Ovary (tissue), 9 donors: ENCODE measurements around the gene PIGN. TPM values are rescaled to one million over a fixed set of nuclear protein-coding genes. Genes with fewer than 3 reads are reported as not detected.

Source experiments
- DNase-seq, 5 donors: peaks; one replicate each; pipeline ENCODE4 v3.0.0-alpha.2; 2019 to 2020
- H3K27ac ChIP-seq, 2 donors: fragments of 200-600 bp; one replicate each; pipeline versions ENCODE4 v1.5.1 to v1.8.0; 2019 to 2022
- H3K27me3 ChIP-seq: fragments of 200-600 bp; one replicate; pipeline ENCODE4 v1.8.0; 2022
- H3K36me3 ChIP-seq: fragments of 200-600 bp; sonication (generic); one replicate; pipeline ENCODE4 v1.5.1; 2019
- H3K4me1 ChIP-seq: one replicate; pipeline ENCODE4 v1.8.1; 2013; ENCODE audit warnings: mild to moderate bottlenecking, moderate library complexity; ENCODE audit not compliant: insufficient read depth
- H3K4me3 ChIP-seq: fragments of 200-600 bp; sonication (generic); one replicate; pipeline ENCODE4 v1.5.1; 2017
- H3K9me3 ChIP-seq, 2 donors: fragments of 200-600 bp in 1 of 2; sonication (generic) in 1 of 2; one replicate each; pipeline versions ENCODE4 v1.5.1 to v1.8.1; 2013 to 2019; ENCODE audit warnings: mild to moderate bottlenecking in 1 of 2, moderate library complexity in 1 of 2
- EP300 ChIP-seq: sonication (generic); formaldehyde crosslinking; IDR thresholded peaks from one replicate; pipeline ENCODE4 v1.6.1; 2017; ENCODE audit warnings: antibody characterized with exemption
- POLR2A ChIP-seq: fragments of 450-650 bp; IDR thresholded peaks from one replicate; pipeline ENCODE4 v1.6.1; 2017; ENCODE audit warnings: antibody characterized with exemption, mild to moderate bottlenecking, moderate library complexity
- WGBS, 3 donors: extraction: QIAGEN DNeasy Blood & Tissue Kit in 1 of 3; methylation state at CpG; one replicate each; pipeline versions ENCODE4 v1.1.5 to v1.1.7; 2013 to 2017; 5-methylcytosine and 5-hydroxymethylcytosine counted together
- intact Hi-C, 4 donors: fragments of 100-400 bp; cut with DNase I; formaldehyde crosslinking; loops; one replicate each; pipeline versions ENCODE4 v1.11.0 to v1.15.1; 2022 to 2023
- polyA plus RNA-seq, 2 donors: library from polyadenylated mRNA; stranded (reverse); fragments of 200-250 nt in 1 of 2; fragments of 350-450 nt in 1 of 2; fragmentation: Illumina TruSeq in 1 of 2; extraction: RNeasy Lipid Tissue Mini Kit (QIAGEN cat#74804) in 1 of 2; gene quantifications; one replicate each; pipeline ENCODE4 v1.2.3, GENCODE V29; 2013 to 2014
- total RNA-seq, 7 donors: library from RNA; depleted of rRNA in 2 of 7; stranded (reverse); fragments of >200 nt in 2 of 7; fragmentation: NEBNext Ultra II Directional in 3 of 7; extraction: Animal tissue kit (Norgen Biotek cat#: 25700) in 3 of 7; gene quantifications; one replicate each; pipeline versions ENCODE4 v1.1.0 to v1.2.4, GENCODE V29; 2016 to 2023
- TF ChIP-seq, protein P1 (sequence below), 3 donors: fragments of 450-650 bp in 2 of 3; fragments of 200-600 bp in 1 of 3; IDR thresholded peaks; one replicate each; pipeline versions ENCODE4 v1.5.1 to v1.8.0; 2016 to 2022; ENCODE audit warnings: antibody characterized with exemption in 3 of 3, mild to moderate bottlenecking in 1 of 3
- donor health status: DM: no; HTN: no; CAD: no; lungs with moderate emphysema.
- donor health status: DM: no; HTN: no; CAD: no.
- donor health status: Bipolar disorder and iron deficiency.
- donor health status: DM: yes; HTN: yes; CAD: no.
- donor health status: DM: no; HTN: no; CAD: no.
- donor health status: DM: yes; HTN: yes; CAD: no.

PIGN gene
- total and polyA plus RNA-seq, 9 donors = 8.0 to 29.1 (median 25.6) TPM

DNA sequence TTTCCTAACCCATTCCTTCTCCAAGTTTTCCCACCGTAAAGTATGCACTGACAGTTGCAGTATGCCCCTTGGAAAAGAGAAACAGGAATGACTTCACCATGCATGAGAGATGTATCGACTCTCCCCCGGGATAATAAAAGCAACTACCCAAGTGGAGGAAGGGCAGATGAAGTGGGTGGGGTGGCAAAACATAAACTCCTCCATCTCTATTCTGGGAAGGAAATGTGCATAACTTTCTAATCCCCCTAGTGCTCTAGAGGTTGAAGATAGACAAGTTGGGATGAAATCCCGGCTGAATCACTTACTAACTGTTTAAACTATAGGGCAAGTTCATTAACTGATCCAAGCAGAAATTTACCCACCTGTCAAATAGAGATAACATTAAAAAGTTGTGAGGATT lies 89.2 kb downstream of the PIGN start:
- WGBS, 3 donors = 86 to 95% (median 91%) methylated on average over 4 of the region's 4 CpGs
- no peaks in the 10 kb centered on the region for H3K27me3 ChIP-seq
- H3K27ac ChIP-seq = no peak overlapping the region
- H3K36me3 ChIP-seq = no peaks in the 10 kb centered on the region
- no peaks in the 10 kb centered on the region for H3K4me1 ChIP-seq
- no peak for TF ChIP-seq EP300
- no peak for TF ChIP-seq POLR2A
- TF ChIP-seq, protein P1, sequence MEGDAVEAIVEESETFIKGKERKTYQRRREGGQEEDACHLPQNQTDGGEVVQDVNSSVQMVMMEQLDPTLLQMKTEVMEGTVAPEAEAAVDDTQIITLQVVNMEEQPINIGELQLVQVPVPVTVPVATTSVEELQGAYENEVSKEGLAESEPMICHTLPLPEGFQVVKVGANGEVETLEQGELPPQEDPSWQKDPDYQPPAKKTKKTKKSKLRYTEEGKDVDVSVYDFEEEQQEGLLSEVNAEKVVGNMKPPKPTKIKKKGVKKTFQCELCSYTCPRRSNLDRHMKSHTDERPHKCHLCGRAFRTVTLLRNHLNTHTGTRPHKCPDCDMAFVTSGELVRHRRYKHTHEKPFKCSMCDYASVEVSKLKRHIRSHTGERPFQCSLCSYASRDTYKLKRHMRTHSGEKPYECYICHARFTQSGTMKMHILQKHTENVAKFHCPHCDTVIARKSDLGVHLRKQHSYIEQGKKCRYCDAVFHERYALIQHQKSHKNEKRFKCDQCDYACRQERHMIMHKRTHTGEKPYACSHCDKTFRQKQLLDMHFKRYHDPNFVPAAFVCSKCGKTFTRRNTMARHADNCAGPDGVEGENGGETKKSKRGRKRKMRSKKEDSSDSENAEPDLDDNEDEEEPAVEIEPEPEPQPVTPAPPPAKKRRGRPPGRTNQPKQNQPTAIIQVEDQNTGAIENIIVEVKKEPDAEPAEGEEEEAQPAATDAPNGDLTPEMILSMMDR (IDR thresholded peaks at IDR 0.05) = no peak
- no peak overlapping the region for H3K4me3 ChIP-seq
- intact Hi-C loops = no loop called here
- no peaks in the 10 kb centered on the region for H3K9me3 ChIP-seq
- DNase-seq = no peak

DNA sequence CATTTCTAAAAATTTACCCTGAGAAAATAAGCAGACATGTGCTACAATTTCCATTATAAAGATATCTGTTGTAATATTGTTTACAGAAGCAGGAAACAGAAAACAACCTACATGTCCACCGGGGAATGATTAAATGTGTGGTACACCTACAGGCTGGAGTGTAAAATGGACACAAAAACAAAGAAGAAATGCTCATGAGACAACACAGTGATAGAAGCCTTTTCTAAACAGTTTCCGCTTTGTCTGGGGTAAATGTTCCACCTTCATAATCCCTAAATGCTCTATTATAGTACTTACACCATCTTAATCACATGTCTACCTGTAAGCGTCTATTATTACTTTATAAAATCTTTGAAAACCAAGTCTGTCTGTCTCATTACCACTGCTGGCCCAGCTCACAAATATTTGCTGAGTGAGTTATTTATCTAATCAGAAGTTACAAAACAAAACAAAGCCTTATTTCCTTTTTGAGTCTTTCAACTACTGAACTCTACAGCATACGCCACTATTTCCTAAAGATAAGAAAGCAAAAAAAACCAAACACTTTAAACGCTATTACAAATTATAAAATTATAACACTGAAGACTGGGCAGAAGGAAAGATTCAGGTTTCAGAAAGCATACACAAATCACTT lies 95.3 kb downstream of the PIGN start:
- no peak for DNase-seq
- WGBS, 3 donors = 38 to 58% (median 46%) methylated on average over 5 of the region's 5 CpGs
- Histone ChIP-seq H3K4me1 (no peaks in the 10 kb centered on the region), H3K9me3 (no peaks in the 10 kb centered on the region), H3K36me3 (no peaks in the 10 kb centered on the region), H3K4me3 (no peak overlapping the region), H3K27ac (no peak overlapping the region), H3K27me3 (no peaks in the 10 kb centered on the region)
- TF ChIP-seq, protein P1 (IDR thresholded peaks at IDR 0.05) = no peak
- TF ChIP-seq POLR2A (no peak), EP300 (no peak)
- intact Hi-C loops = no loop called here

DNA sequence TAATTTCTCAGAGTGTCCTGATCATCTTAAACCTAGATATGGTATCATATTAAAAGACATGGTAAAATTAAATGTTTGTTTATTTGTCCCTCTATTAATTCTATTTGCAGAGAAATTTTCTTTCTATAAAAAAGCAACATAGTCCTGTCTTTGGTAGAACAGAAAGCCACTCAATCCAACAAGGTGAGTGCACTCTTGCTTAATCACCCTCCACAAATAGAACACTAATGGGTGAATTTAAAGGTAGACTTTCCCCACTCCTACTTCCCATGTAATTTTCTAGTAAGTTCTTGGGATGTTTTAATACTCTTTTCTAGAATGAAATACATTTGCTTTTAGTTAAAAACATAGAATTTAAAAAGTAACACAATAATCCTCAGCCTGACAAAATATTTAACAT lies 97.7 kb downstream of the PIGN start:
- Histone ChIP-seq H3K4me3 (no peak overlapping the region), H3K36me3 (no peaks in the 10 kb centered on the region), H3K4me1 (no peaks in the 10 kb centered on the region), H3K27ac (no peak overlapping the region), H3K9me3 (no peaks in the 10 kb centered on the region), H3K27me3 (no peaks in the 10 kb centered on the region)
- intact Hi-C loops = no loop called here
- TF ChIP-seq POLR2A (no peak), EP300 (no peak)
- TF ChIP-seq, protein P1 (IDR thresholded peaks at IDR 0.05) = no peak
- no peak for DNase-seq

DNA sequence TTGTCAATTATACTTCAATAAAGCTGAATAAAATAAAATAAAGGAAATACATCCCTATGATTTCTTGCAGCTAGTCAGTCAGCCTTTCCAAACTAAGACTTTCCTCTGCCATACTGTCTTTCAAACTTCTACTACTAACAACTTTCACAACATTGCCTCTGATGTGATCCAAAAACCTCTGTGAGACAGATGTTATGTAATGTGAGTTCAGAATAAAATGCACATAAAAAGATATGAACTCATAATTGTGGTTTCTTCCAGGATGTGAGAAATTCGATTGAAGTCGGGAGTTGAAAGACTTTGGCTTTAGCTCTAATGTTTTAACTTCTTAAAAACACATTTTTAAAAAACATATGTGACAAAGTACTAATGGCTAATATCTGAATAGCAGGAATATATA lies 98.7 kb downstream of the PIGN start:
- H3K27ac ChIP-seq = no peak overlapping the region
- H3K4me3 ChIP-seq = no peak overlapping the region
- TF ChIP-seq, protein P1 (IDR thresholded peaks at IDR 0.05) = no peak
- no peak for TF ChIP-seq EP300
- WGBS, 3 donors = 15 to 27% (median 26%) methylated on average over 2 of the region's 2 CpGs
- intact Hi-C loops = no loop called here
- no peaks in the 10 kb centered on the region for H3K27me3 ChIP-seq
- no peaks in the 10 kb centered on the region for H3K4me1 ChIP-seq
- no peak for DNase-seq
- no peaks in the 10 kb centered on the region for H3K36me3 ChIP-seq
- H3K9me3 ChIP-seq = no peaks in the 10 kb centered on the region
